Thoracic aorta (tissue), 2 donors: ENCODE measurements around the gene SHC2. TPM values are rescaled to one million over a fixed set of nuclear protein-coding genes. Genes with fewer than 3 reads are reported as not detected.
"Not testable (repeated sequence)": the region's sequence is repeated elsewhere in the genome, so short reads cannot be mapped to it uniquely, and the experiment has no call there.

ENCODE experiments used
- ATAC-seq: fragments of 150-250 bp; one replicate; pipeline ENCODE4 v1.8.0; 2017; ENCODE audit warnings: low read depth; ENCODE audit not compliant: insufficient number of reproducible peaks, low FRiP score
- DNase-seq: peaks from one replicate; pipeline ENCODE4 v3.0.0-alpha.2; 2020; ENCODE audit warnings: low spot score
- H3K27ac ChIP-seq, 2 donors: fragments of 200-600 bp; sonication (generic); 1 replicate in 1 of 2; 2 replicates in 1 of 2; pipeline ENCODE4 v1.5.1; 2016; ENCODE audit warnings: mild to moderate bottlenecking in 2 of 2, moderate library complexity in 2 of 2
- H3K27me3 ChIP-seq: fragments of 200-600 bp; sonication (generic); replicated peaks from 2 replicates; pipeline ENCODE4 v1.6.0; 2016; ENCODE audit warnings: mild to moderate bottlenecking; ENCODE audit not compliant: insufficient read depth
- H3K36me3 ChIP-seq: fragments of 200-600 bp; sonication (generic); one replicate; pipeline ENCODE4 v1.5.1; 2016
- H3K4me1 ChIP-seq, 2 donors: fragments of 200-600 bp; sonication (generic); 1 replicate in 1 of 2; 2 replicates in 1 of 2; pipeline versions ENCODE4 v1.5.1 to v1.6.0; 2016; ENCODE audit warnings: low read depth in 2 of 2, mild to moderate bottlenecking in 1 of 2; ENCODE audit not compliant: control insufficient read depth in 1 of 2
- H3K4me3 ChIP-seq: fragments of 200-600 bp; sonication (generic); 2 replicates; pipeline ENCODE4 v1.5.1; 2016; ENCODE audit warnings: mild to moderate bottlenecking
- H3K9me3 ChIP-seq: fragments of 200-600 bp; sonication (generic); 2 replicates; pipeline ENCODE4 v1.5.1; 2016
- total RNA-seq, 2 donors: library from RNA; depleted of rRNA; stranded (reverse); fragments of >200 nt; gene quantifications; one replicate each; pipeline versions ENCODE4 v1.1.0 to v1.2.3, GENCODE V29; 2016
- TF ChIP-seq, protein P1 (sequence below): fragments of 200-600 bp; sonication (generic); IDR thresholded peaks from one replicate; pipeline ENCODE4 v1.5.1; 2019; ENCODE audit warnings: antibody characterized with exemption

The SHC2 gene
- total RNA-seq, 2 donors from 2014 or later, result 17.2 to 18.8 TPM

DNA sequence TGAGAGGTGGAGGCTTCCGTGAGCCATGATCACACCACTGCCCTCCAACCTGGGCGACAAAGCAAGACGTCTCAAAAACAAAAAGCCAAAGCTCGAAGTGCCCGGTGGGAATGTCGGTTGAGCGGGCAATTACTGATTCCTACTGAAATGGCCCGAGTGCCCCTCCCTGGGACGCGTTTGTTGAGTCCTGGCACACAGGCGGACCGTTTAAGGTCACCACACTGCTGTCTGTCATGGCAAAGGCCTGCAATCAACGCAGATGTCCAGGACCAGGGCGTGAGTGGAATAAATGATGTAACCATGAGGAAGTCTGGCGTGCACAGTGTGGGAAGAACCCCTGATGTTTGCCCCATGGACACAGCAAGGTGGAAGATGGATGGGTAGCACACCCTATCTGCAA lies 32.7 kb downstream of the SHC2 start:
- Histone ChIP-seq H3K4me3 (no peak overlapping the region), H3K27me3 (no peaks in the 10 kb centered on the region), H3K4me1 (no peaks in the 10 kb centered on the region), H3K36me3 (no peaks in the 10 kb centered on the region), H3K27ac (no peak overlapping the region), H3K9me3 (no peaks in the 10 kb centered on the region)
- DNase-seq, result no peak
- TF ChIP-seq, protein P1, sequence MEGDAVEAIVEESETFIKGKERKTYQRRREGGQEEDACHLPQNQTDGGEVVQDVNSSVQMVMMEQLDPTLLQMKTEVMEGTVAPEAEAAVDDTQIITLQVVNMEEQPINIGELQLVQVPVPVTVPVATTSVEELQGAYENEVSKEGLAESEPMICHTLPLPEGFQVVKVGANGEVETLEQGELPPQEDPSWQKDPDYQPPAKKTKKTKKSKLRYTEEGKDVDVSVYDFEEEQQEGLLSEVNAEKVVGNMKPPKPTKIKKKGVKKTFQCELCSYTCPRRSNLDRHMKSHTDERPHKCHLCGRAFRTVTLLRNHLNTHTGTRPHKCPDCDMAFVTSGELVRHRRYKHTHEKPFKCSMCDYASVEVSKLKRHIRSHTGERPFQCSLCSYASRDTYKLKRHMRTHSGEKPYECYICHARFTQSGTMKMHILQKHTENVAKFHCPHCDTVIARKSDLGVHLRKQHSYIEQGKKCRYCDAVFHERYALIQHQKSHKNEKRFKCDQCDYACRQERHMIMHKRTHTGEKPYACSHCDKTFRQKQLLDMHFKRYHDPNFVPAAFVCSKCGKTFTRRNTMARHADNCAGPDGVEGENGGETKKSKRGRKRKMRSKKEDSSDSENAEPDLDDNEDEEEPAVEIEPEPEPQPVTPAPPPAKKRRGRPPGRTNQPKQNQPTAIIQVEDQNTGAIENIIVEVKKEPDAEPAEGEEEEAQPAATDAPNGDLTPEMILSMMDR, result no peak
- ATAC-seq, result no peak

DNA sequence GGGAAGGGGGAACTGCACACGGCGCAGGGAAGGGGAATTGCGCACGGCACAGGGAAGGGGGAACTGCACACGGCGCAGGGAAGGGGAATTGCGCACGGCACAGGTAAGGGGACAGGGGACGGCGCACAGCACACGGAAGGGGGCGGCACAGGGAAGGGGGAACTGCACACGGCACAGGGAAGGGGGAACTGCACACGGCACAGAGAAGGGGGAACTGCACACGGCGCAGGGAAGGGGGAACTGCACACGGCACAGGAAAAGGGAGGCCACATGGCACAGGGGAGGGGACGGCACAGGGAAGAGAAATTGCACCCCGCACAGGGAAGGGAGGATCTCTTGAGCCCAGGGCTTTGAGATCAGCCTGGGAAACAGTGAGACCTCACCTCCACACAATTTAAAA lies 33.2 kb downstream of the SHC2 start:
- H3K4me3 ChIP-seq, H3K27me3 ChIP-seq, H3K36me3 ChIP-seq, H3K4me1 ChIP-seq, ATAC-seq, DNase-seq, H3K27ac ChIP-seq, H3K9me3 ChIP-seq: not testable (repeated sequence)

DNA sequence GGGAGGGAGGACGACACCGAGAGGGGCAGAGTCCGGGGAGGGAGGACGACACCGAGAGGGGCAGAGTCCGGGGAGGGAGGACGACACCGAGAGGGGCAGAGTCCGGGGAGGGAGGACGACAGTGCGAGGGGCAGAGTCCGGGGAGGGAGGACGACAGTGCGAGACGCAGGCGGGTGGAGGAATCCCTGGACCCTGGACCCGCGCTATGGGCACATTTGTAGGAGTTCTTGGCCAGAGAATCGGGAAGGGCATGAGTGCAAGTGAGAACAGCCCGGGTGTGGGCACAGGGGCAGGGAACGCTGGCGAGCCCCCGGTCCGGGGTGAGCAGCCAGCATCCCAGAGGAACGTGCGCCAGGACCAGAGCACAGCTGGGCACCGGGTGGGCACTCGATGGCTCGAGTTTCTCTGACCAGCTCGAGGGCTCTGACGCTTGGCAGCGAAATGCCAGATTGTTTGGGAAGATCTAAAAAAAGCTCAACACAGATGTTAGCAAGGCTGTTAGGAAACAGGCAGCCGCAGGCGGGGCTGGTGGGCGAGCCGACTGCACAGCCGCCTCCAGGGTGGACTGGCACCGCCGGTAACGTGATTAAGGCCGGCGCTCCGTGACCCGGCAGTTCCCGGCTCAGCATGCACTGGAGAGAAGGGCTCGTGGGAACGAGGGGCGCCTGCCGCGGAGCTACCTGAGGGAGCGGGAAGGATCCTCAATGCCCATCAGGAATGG lies 33.9 kb downstream of the SHC2 start:
- ATAC-seq (no peak), DNase-seq (no peak)
- Histone ChIP-seq H3K36me3 (no peaks in the 10 kb centered on the region), H3K4me3 (no peak overlapping the region), H3K9me3 (no peaks in the 10 kb centered on the region), H3K4me1 (no peaks in the 10 kb centered on the region), H3K27ac (no peak overlapping the region), H3K27me3 (no peaks in the 10 kb centered on the region)
- TF ChIP-seq, protein P1, result no peak

DNA sequence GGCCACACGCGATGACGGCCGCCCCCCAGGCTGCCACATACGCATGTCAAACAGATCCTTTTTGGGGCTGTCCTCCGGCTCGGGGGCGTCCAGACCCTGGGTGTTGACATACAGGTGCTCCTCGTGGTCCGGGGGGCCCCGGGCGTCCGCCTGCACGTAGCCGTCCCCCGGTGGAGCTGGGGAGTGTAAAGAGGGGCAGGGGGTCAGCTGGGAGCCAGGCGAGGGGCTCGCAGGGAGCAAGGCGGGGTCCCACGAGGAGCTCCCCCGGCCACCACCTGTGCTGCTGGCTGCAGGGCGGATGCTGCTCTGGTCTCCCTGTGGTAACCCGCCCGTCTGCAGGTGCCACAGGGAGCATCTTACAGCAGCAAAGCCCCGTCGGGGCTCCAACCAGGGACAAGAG lies 35.8 kb downstream of the SHC2 start:
- no peaks in the 10 kb centered on the region for H3K27me3 ChIP-seq
- H3K4me1 ChIP-seq, result no peaks in the 10 kb centered on the region
- DNase-seq (no peak), ATAC-seq (no peak)
- H3K27ac ChIP-seq, result no peak overlapping the region
- no peaks in the 10 kb centered on the region for H3K9me3 ChIP-seq
- H3K36me3 ChIP-seq, result no peaks in the 10 kb centered on the region
- TF ChIP-seq, protein P1, result no peak
- H3K4me3 ChIP-seq, result no peak overlapping the region

DNA sequence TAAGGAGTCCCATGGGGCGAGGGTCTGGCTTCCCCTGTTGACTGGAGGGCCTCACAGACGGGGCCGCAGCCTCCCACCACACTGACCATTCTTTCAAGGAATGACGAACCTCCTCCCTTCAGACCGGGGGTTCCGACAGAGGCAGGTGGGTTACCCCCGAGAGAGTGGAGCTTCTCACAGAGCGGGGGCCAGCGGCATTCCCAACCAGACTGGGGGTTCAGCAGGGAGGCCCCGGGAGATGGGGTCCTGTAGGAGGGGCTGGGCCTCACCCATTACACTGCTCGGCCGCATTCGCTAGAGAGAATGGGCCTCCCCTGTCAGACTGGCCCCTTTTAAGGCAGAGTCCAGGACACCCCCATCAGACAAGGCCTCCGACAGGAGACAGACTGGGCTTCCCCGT lies 36.3 kb downstream of the SHC2 start:
- no peak overlapping the region for H3K4me3 ChIP-seq
- H3K27ac ChIP-seq, result no peak overlapping the region
- H3K4me1 ChIP-seq, result no peaks in the 10 kb centered on the region
- no peaks in the 10 kb centered on the region for H3K9me3 ChIP-seq
- TF ChIP-seq, protein P1, result no peak
- H3K27me3 ChIP-seq, result no peaks in the 10 kb centered on the region
- no peak for DNase-seq
- H3K36me3 ChIP-seq, result no peaks in the 10 kb centered on the region
- no peak for ATAC-seq
